Natural killer cell (primary cell): ENCODE results near the gene ZNF667. TPM values are rescaled to one million over a fixed set of nuclear protein-coding genes. Genes with fewer than 3 reads are reported as not detected.

Experiments
- ATAC-seq, 3 donors: fragments of 150-1000 bp in 2 of 3; fragments of 200-7000 bp in 1 of 3; cut with Tn5 transposase; 1 replicate in 1 of 3; 2 replicates in 2 of 3; pipeline ENCODE4 v1.10.0; 2021; ENCODE audit warnings: mild to moderate bottlenecking in 2 of 3, moderate library complexity in 2 of 3
- DNase-seq, 2 donors: peaks; one replicate each; pipeline versions ENCODE4 v3.0.0 to v3.0.0-alpha.2; 2013 to 2021; ENCODE audit warnings: mixed read lengths in 1 of 2
- H3K27ac ChIP-seq: one replicate; pipeline ENCODE4 v1.5.1; 2013; ENCODE audit warnings: mild to moderate bottlenecking, low read length
- H3K27me3 ChIP-seq: one replicate; pipeline ENCODE4 v1.6.1; 2013; ENCODE audit warnings: low read length; ENCODE audit not compliant: control insufficient read depth, insufficient read depth
- H3K36me3 ChIP-seq: one replicate; pipeline ENCODE4 v1.6.1; 2013; ENCODE audit warnings: low read length; ENCODE audit not compliant: control insufficient read depth, insufficient read depth
- H3K4me1 ChIP-seq: one replicate; pipeline ENCODE4 v1.6.1; 2013; ENCODE audit warnings: low read length; ENCODE audit not compliant: control insufficient read depth, insufficient read depth
- H3K4me3 ChIP-seq: one replicate; pipeline ENCODE4 v1.5.1; 2013; ENCODE audit warnings: low read length
- H3K9me3 ChIP-seq: one replicate; pipeline ENCODE4 v1.6.1; 2013; ENCODE audit warnings: low read length; ENCODE audit not compliant: control insufficient read depth, insufficient read depth
- H3K27ac Mint-ChIP-seq, 2 donors: one replicate each; pipeline ENCODE4 v1.8.0; 2022; ENCODE audit warnings: mild to moderate bottlenecking in 2 of 2, mixed read lengths in 2 of 2, moderate library complexity in 1 of 2
- H3K27me3 Mint-ChIP-seq, 2 donors: one replicate each; pipeline ENCODE4 v1.8.0; 2022; ENCODE audit warnings: low read depth in 2 of 2, mixed read lengths in 2 of 2
- H3K36me3 Mint-ChIP-seq: one replicate; pipeline ENCODE4 v1.8.0; 2022; ENCODE audit warnings: mixed read lengths
- H3K4me1 Mint-ChIP-seq, 2 donors: one replicate each; pipeline ENCODE4 v1.8.0; 2022; ENCODE audit warnings: mixed read lengths in 2 of 2
- H3K4me3 Mint-ChIP-seq: one replicate; pipeline ENCODE4 v1.8.0; 2022; ENCODE audit warnings: mild to moderate bottlenecking, moderate library complexity, mixed read lengths
- H3K9me3 Mint-ChIP-seq, 2 donors: one replicate each; pipeline ENCODE4 v1.8.0; 2022; ENCODE audit warnings: mixed read lengths in 2 of 2
- CTCF ChIP-seq: fragments of 200-600 bp; IDR thresholded peaks from one replicate; pipeline ENCODE4 v1.8.0; 2022; ENCODE audit warnings: antibody characterized with exemption
- WGBS: methylation state at CpG from one replicate; pipeline ENCODE4 v1.1.7; 2013; ENCODE audit warnings: missing lambda C conversion rate; ENCODE audit not compliant: insufficient coverage; 5-methylcytosine and 5-hydroxymethylcytosine counted together
- intact Hi-C: fragments of 100-400 bp; cut with micrococcal nuclease; formaldehyde crosslinking; loops from one replicate; pipeline ENCODE4 v1.14.2; 2022
- total RNA-seq, 4 donors: library from RNA; stranded (reverse); fragments of 120-200 nt in 1 of 4; gene quantifications; one replicate each; pipeline versions ENCODE4 v1.2.3 to v1.2.4, GENCODE V29; 2013 to 2022

Gene ZNF667
- total RNA-seq, 3 donors from 2014 or later (not counting 1 experiment from before 2014, with no cell fraction given), result 0.41 to 1.6 (median 0.63) TPM

DNA sequence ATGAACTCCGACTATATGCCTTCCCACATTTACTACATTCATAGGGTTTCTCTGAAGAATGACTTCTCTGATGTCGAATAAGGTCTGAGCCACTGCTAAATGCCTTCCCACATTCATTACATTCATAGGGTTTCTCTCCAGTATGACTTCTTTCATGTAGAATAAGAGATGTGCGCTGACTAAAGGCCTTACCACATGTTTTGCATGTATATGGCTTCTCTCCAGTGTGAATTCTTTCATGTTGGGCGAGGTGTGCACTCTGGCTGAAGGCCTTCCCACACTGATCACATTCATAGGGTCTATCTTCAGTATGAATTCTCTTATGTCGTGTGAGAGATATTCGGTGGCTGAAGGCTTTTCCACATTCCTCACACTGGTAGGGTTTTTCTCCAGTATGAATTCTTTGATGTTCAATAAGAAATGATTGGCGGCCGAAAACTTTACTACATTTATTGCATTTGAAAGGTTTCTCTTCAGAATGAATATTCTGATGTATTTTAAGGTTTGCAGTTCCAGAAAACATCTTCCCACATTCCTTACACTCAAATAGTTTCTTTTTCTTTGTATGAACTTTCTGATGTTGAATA, 35.8 kb downstream of the ZNF667 start:
- ATAC-seq, result no peak
- no peak for DNase-seq
- Histone ChIP-seq H3K36me3 (no peaks in the 10 kb centered on the region), H3K27ac (no peak overlapping the region), H3K27me3 (no peaks in the 10 kb centered on the region), H3K4me1 (no peaks in the 10 kb centered on the region), H3K4me3 (no peak overlapping the region), H3K9me3 (peaks cover 24% of the 10 kb centered on the region)
- no peak overlapping the region for H3K27ac Mint-ChIP-seq
- H3K4me1 Mint-ChIP-seq, result no peaks in the 10 kb centered on the region
- intact Hi-C loops, result no loop called here
- peaks cover 19 to 43% of the 10 kb centered on the region in 2 donors for H3K9me3 Mint-ChIP-seq
- no peaks in the 10 kb centered on the region for H3K27me3 Mint-ChIP-seq
- TF ChIP-seq CTCF, result no peak
- WGBS, result 87% methylated on average over 4 of the region's 8 CpGs
- peaks cover 39% of the 10 kb centered on the region for H3K36me3 Mint-ChIP-seq
- no peak overlapping the region for H3K4me3 Mint-ChIP-seq

GRCh38 chr19:56423985-56424353, 53.2 kb downstream of the ZNF667 start:
- Mint-ChIP-seq H3K4me1 (no peaks in the 10 kb centered on the region), H3K27ac (no peak overlapping the region), H3K36me3 (peaks cover 72% of the 10 kb centered on the region), H3K4me3 (no peak overlapping the region), H3K27me3 (no peaks in the 10 kb centered on the region), H3K9me3 (peaks cover 20 to 40% of the 10 kb centered on the region in 2 donors)
- intact Hi-C loops, result no loop called here
- ATAC-seq (no peak), DNase-seq (no peak)
- TF ChIP-seq CTCF, result no peak
- no peaks in the 10 kb centered on the region for H3K4me1 ChIP-seq
- H3K27me3 ChIP-seq, result no peaks in the 10 kb centered on the region
- H3K4me3 ChIP-seq, result no peak overlapping the region
- peaks cover 60% of the 10 kb centered on the region for H3K9me3 ChIP-seq
- H3K36me3 ChIP-seq, result peaks cover 32% of the 10 kb centered on the region
- no peak overlapping the region for H3K27ac ChIP-seq
- 93% methylated on average over 1 of the region's 1 CpG for WGBS

- H3K9me3 Mint-ChIP-seq, result peaks cover 20 to 40% of the 10 kb centered on the region in 2 donors
These were observed 53.7 kb downstream of the ZNF667 start for GRCh38 chr19:56423276-56423984.

More at GRCh38 chr19:56423276-56423984, 53.7 kb downstream of the ZNF667 start:
- H3K27ac Mint-ChIP-seq, result no peak overlapping the region
- no peaks in the 10 kb centered on the region for H3K27me3 Mint-ChIP-seq
- no peaks in the 10 kb centered on the region for H3K4me1 ChIP-seq
- ATAC-seq, result no peak
- no peaks in the 10 kb centered on the region for H3K27me3 ChIP-seq
- H3K4me1 Mint-ChIP-seq, result no peaks in the 10 kb centered on the region
- H3K4me3 ChIP-seq, result no peak overlapping the region
- intact Hi-C loops, result no loop called here
- DNase-seq, result no peak
- H3K36me3 Mint-ChIP-seq, result peaks cover 77% of the 10 kb centered on the region
- no peak for TF ChIP-seq CTCF
- WGBS, result 98% methylated on average over 5 of the region's 5 CpGs
- H3K4me3 Mint-ChIP-seq, result no peak overlapping the region
- H3K36me3 ChIP-seq, result peaks cover 35% of the 10 kb centered on the region
- peaks cover 57% of the 10 kb centered on the region for H3K9me3 ChIP-seq
- H3K27ac ChIP-seq, result no peak overlapping the region
